GM19372 (cell line): ENCODE data around the gene ALDH9A1.
"Not testable (repeated sequence)": the region's sequence is repeated elsewhere in the genome, so short reads cannot be mapped to it uniquely, and the experiment has no call there.

Experiments
- ATAC-seq: cut with Tn5 transposase; IDR thresholded peaks from one replicate; pipeline ENCODE4 v1.9.1; 2021; ENCODE audit warnings: mild to moderate bottlenecking, low read depth, moderate library complexity; ENCODE audit not compliant: unreplicated experiment

Gene ALDH9A1

DNA sequence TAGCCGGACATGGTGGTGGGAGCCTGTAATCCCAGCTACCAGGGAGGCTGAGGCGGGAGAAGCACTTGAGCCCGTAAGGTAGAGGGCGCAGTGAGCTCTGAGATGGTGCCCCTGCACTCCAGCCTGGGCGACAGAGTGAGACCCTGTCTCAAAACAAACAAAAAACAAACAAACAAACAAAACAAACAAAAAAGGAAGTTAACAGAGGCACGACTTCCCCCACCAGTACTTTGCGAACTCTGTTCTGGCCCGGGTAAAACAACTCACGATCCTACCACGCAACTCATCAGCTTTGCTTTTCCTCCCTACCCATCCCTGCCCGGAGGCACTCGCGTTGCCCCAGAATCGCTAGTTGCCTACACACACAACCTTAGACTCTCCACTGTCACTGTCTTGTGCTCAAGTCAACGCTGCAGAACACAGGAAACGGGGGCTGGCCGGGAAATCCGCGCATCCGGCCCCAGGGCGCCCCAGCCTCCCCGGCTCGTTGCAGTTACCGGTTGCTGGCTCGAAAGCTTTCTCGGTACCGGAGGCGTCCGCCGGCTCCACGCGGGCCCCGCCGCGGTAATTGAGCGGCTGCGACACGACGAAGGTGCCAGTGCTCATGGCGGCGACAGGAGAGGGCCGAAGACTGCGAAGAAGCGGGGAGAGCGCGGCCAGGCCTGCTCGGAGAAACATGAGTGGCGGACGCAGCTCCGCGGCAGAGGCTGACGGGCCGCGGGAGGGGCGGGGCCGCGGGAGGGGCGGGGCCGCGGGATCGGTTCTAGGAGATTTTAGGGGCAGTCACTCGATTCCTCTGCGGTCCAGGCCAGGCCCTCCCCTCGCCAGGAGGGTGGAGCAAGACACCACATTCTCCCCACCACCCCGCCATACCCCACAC lies at the start of gene ALDH9A1:
ALDH9A1 (minus strand) TSS at position 682 of the 880 bp plus-strand sequence; CDS start at position 678, 4 bp downstream.
- peak; percentile 92 for ATAC-seq

DNA sequence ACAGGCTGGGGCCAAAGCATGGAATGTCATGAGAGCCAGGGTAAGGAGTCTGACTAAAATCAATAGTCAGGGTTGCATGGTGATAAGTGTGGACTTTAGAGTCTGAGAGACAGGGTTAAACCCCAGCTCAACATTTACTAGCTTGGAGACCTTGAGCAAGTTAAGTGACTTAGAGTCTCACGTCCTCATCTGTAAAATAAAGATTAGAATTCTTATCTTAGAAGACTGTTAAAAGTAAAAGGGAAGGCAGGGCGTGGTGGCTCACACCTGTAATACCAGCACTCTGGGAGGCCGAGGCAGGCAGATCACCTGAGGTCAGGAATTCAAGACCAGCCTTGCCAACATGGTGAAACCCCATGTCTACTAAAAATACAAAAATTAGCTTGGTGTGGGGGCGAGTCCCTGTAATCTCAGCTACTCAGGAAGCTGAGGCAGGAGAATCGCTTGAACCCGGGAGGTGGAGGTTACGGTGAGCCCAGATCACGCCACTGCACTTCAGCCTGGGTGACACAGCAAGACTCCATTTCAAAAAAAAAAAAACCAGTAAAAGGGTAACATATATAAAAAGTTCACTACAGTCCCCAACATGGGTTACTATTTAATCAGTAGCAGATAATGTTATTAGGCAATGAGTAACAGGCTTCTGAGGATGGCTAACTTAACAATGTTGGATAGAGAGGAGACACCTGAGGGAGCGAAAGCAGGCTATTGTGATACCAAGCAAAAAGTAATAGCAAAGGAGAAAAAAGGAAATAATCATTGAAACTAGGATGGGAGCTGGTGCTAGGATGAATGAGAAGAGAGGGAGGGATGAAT lies 49.5 kb upstream of the ALDH9A1 start:
- no peak for ATAC-seq

DNA sequence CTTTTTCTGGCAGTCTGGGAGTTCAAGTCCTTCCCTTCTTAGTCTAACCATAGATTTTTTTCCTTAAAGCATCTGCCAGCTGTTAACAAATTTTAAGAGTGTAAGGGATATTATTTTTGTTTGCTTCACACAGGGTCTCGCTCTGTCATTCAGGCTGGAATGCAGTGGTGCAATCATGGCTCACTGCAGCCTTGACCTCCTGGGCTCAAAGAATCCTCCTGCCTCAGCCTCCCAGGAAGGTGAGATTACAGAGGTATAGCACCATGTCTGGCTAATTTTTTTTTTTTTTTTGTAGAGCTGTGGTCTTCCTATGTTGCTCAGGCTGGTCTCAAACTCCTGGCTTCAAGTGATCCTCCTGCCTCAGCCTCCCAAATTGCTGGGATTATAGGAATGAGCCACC lies 46.6 kb upstream of the ALDH9A1 start:
- not testable (repeated sequence) for ATAC-seq

DNA sequence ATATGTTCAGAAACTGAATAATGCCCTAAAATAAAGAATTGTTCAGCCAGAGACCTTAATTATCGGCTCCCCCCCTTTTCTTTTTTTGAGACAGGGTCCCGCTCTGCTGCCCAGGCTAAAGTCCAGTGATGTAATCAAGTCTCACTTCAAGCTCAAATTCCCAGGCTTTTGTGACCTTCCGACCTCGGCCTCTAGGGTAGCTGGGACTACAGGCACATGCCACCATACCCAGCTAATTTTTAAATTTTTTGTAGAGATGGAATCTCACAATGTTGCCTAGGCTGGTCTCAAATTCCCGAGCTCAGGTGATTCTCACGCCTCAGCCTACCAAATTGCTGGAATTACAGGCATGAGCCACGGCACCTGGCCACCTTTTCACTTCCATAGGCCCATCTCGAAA lies 43.8 kb upstream of the ALDH9A1 start:
- no peak for ATAC-seq

GRCh38 chr1:165738794-165739193 lies 40.4 kb upstream of the ALDH9A1 start:
- ATAC-seq: peak; percentile 92

DNA sequence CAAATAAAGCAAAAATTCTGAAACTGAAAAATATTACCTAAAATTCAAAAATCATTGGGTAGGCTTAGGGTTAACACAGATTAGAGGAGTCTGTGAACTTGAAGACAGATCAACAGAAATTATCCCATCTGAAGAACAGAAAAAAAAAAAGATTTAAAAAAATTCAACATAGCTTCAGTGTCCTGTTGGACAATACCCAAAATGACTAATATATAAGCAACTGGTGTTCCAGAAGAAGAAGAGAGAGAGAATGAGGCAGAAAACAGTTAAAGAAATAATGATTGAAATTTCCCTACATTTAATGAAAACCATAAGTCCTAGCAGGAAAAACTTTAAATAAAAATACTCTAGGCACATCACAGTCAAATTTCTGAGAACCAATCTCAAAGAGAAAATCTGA lies 38.8 kb upstream of the ALDH9A1 start:
- no peak for ATAC-seq

GRCh38 chr1:165734906-165735305 lies 36.5 kb upstream of the ALDH9A1 start:
- ATAC-seq: no peak

- ATAC-seq: no peak
Observed at GRCh38 chr1:165726841-165727240, 28.5 kb upstream of the ALDH9A1 start.

DNA sequence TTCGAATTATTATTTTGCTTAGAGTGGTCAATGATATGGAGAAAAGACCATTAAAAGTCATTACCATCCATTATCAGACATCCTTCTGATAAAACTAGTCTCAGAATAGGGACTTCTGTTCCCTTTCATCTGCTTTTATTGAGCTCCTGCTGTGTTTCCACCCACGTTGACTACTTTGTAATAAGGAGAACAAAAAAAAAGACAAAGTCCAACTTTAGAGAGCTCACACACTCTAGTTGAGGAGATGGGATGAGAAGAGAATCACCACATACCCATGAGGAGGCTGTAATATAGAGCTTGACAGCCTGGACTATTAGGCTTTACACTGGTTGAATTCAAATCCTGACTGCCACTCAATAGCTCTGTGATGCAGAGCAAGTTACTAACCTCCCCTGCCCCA lies 27.8 kb upstream of the ALDH9A1 start:
- no peak for ATAC-seq

DNA sequence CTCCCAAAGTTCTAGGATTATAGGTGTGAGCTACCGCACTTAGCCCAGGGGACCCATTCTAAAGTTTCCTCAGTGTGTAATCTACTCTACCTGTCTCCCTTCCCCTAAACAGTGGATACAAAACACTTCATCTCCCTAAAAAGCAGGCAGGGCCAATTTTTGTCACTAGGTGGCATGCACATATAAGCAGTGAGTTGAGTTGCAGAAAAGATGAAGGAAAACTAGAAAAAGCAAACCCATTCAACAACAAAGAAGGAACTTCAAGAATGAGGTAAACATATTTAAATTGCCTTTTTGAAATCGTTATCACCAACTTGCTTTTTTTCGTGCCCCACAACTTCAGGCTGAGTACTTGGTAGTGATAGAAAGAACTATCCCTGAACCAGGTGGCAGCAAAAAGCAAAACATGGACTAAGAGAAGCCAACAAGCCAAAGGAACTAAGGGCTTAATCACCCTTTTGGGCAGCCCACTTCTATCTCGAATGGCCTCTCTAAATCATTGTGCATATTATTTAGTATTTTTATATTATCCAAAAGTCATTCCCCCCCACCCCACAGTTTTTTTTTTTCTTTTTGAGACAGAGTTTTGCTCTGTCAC lies 19.7 kb upstream of the ALDH9A1 start:
- no peak for ATAC-seq

DNA sequence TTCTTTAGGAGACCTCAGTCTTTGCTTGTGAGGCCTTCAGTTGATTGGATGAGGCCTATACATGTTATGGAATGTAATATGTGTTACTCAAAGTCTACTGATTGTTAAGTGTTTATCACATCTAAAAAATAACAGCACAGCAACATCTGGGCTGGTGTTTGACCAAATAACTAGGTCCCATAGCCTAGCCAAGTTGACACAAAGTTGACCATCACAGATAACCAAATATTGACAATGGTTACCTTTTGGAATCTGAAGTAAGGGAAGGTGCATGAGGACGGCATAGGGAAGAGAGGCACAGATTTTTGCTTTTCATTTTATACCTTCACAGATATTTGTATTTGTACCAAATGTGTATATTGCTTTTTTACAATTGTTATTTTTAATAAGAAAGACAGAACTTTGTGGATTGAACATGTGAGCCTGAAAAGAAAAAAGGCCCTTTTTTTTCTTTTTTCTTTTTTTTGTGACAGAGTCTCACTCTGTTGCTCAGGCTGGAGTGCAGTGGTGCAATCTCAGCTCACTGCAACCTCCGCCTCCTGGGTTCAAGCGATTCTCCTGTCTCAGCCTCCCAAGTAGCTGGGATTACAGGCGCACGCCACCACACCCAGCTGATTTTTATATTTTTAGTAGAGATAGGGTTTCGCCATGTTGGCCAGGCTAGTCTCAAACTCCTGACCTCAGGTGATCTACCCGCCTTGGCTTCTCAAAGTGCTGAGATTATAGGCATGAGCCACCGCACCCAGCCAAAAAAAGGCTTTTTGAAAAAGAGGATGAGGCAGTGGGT lies 18.1 kb upstream of the ALDH9A1 start:
- not testable (repeated sequence) for ATAC-seq

- no peak for ATAC-seq
Observed at GRCh38 chr1:165712764-165713163, 14.4 kb upstream of the ALDH9A1 start.

DNA sequence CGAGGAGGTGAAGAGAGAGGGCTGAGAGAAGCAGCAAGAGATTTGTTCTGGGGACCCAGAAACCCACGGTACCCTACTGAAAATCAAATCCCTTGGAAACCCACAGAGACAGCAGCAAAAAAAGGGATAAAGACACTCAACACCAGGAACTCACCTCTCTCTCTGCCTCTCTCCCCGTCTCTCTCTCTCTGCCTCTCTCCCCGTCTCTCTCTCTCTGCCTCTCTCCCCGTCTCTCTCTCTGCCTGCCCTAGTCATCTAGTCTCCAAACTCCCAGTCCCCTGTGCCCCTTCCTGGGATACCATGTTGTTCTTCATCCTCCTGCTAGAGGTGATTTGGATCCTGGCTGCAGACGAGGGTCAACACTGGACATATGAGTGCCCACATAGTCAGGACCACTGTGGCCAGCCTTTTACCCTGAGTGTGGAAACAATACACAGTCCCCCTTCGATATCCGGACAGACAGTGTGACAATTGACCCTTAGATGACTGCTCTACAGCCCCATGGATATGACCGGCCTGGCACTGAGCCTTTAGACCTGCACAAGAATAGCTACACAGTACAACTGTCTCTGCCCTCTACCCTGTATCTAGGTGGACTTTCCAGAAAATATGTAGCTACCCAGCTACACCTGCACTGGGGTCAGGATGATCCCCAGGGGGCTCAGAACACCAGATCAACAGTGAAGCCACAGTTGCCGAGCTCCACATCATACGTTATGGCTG lies 9.8 kb upstream of the ALDH9A1 start:
- no peak for ATAC-seq

- no peak for ATAC-seq
Observed at GRCh38 chr1:165703648-165704047, 5.3 kb upstream of the ALDH9A1 start.

GRCh38 chr1:165701922-165702321 lies 3.6 kb upstream of the ALDH9A1 start:
- ATAC-seq: not testable (repeated sequence)

GRCh38 chr1:165699577-165699976 lies 1.2 kb upstream of the ALDH9A1 start:
- no peak for ATAC-seq

GRCh38 chr1:165698761-165699052 lies 345 bp upstream of the ALDH9A1 start:
- ATAC-seq: no peak

DNA sequence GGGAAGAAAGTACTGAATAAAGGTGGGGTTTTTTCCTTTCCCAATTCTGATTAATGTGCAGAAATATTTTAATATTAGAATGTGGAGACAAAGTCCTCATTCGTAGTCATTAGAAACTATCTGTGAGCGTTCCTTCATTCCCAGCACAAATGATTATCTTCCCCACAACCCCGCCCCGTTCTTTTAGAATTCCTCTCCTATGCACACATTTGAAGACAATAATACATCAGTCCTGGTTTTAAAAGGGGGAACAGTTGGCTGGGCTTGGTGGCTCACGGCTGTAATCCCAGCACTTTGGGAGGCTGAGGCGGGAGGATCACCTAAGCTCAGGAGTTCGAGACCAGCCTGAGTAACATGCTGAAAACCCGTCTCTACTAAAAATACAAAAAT lies 876 bp downstream of the ALDH9A1 start:
- ATAC-seq: no peak

DNA sequence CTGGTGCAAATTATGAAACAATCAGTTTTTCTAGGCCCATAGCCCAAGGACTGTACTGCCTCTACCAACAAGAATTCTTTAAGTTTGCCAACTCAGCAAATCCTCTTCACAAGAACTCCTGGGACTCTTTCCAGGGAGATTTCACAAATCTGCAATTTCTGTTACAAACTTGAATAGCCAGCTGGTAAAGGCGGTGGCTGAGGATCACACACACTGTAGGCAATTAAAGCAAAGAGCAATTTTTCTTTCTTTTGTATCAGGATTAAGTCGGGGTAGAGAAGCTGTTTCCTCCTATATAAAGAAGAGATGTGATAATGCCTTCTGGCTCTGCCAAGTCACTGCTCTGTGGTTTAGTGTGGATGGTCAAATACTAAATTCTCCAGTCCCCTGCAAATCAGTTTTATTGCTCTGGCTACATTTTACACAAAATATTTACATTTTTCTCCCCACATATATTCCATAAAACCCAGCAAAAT lies 1.7 kb downstream of the ALDH9A1 start:
- ATAC-seq: no peak

DNA sequence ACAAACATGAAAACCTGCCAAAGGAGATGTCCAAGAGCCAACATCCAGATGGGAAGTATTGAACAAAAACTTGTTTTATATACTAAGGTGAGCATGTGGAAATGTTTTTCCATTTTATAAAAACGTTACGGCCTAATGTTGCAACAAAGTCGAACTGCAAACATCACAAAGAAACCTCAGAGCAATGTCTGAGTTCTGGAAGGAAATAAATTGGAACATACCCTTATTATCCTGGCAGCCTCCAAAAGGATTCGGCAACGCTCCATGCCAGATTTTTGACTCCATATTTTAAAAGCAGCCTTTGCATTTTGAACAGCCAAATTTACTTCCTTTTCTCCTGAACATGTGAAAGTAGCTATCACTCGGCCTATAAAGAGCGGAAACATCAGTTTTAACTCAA lies 3.3 kb downstream of the ALDH9A1 start:
- ATAC-seq: no peak
